Measurements from ENCODE around the gene KREMEN1.

Gene KREMEN1

DNA sequence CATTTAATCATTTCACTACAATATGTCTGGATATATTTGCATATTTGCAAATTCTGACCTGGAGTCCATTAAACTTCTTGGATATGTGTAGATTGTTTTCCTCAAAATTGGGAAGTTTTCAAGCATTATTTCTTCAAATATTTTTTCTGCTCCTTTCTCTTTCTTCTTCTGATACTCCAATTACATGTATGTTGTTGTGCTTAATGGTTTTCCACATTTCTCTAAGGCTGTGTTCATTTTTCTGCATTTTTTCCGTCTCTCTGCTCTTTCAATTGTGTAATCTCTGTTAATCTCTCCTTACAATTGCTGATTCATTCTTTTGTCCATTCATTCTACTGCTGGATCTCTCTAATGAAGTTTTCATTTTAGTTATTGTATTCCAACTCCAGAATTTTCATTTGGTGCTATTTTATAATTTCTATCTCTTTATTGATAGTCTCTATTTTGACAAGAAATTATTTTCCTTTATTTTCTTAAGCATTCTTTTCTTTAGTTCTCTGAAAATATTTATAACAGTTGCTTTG is 102.5 kb downstream of the KREMEN1 start:
- H3K4me3 ChIP-seq (ENCODE audit: low read depth, low read length) = no peak overlapping the region
- H3K4me1 ChIP-seq (ENCODE audit: control insufficient read depth, insufficient read depth, low read length) = no peaks in the 10 kb centered on the region
- H3K27ac ChIP-seq (ENCODE audit: low read depth, low read length) = no peak overlapping the region
- H3K27me3 ChIP-seq (ENCODE audit: control insufficient read depth, insufficient read depth, low read length) = no peaks in the 10 kb centered on the region
- H3K9me3 ChIP-seq (ENCODE audit: control insufficient read depth, insufficient read depth, low read length) = peaks cover 2% of the 10 kb centered on the region; the same call in 1 of the 2 replicates
- H3K9ac ChIP-seq (ENCODE audit: low read depth, low read length) = no peak overlapping the region
- H3K36me3 ChIP-seq (ENCODE audit: control insufficient read depth, insufficient read depth, low read length) = no peaks in the 10 kb centered on the region

DNA sequence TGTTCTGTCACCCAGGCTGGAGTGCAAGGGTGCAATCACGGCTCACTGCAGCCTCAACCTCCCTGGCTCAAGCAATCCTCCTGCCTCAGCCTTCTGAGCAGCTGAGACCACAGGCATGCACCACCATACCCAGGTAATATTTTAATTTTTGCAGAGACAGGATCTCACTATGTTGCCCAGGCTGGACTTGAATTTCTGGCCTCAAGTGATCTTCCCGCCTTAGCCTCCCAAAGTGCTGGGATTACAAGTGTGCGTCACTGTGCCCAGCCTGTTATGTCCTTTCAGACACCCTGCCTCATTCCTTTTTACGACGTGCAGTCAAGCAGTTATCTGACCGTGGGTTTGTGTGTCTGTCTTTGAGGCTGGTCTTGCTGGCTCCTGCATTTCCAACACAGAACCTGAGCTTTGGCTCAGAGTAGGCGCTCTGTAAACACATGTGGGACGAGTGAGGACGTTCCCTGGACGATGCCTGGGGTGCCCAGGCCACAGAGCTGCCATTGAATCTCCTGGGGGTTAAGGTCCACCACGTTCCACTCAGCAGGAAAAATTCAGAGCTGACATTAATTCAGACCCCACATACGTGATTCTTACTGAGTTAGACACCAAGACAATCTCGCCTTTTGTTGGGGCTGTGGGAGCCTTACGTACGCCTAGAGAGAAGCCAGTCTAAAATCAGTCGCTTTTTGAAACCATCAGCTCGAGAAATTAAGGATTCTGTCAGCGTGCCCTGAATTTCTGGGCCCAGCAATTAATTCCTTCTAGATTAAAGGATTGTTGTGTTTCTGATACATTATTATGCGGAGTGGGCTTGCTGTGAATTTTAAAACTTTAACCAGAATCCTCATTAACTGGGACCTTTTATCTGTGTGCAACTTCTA is 111.4 kb downstream of the KREMEN1 start:
- Histone ChIP-seq H3K27me3 (ENCODE audit: control insufficient read depth, insufficient read depth, low read length) (no peaks in the 10 kb centered on the region), H3K4me3 (ENCODE audit: low read depth, low read length) (no peak overlapping the region), H3K9me3 (ENCODE audit: control insufficient read depth, insufficient read depth, low read length) (no peaks in the 10 kb centered on the region), H3K9ac (ENCODE audit: low read depth, low read length) (no peak overlapping the region), H3K27ac (ENCODE audit: low read depth, low read length) (no peak overlapping the region), H3K36me3 (ENCODE audit: control insufficient read depth, insufficient read depth, low read length) (no peaks in the 10 kb centered on the region), H3K4me1 (ENCODE audit: control insufficient read depth, insufficient read depth, low read length) (no peaks in the 10 kb centered on the region)

DNA sequence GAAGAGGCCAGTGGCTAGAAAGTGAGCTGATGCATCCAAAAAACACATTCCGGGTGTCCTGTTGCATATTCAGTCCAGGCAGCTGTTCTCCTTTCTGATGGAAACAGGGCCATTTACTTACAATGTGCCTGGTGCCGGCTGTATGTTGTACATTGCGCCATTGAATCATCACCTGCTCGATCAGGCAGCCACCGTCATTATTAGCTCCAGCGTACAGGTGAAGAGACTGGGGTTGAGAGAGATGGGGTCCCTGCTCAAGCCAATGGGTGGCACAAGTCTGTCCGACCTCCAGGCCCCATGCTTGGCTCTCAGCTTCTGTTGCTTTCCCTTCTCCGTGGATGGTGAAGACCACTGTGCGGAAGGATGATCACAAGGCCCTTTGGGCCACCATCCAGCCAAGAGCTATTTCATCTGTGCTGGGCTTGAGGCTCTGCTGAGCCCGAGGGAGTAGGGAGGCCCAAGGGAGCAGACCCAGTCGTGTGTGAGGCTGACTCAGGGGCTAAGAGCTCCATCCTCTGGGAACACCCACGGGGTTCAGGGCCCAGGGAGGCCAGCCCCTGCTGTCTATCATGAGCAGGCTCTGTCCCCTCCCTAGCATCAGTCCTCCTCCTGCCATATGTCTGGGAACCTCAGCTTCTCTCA is 112.1 kb downstream of the KREMEN1 start:
- H3K9ac ChIP-seq (ENCODE audit: low read depth, low read length) = no peak overlapping the region
- no peak overlapping the region for H3K4me3 ChIP-seq (ENCODE audit: low read depth, low read length)

GRCh38 chr22:29186302-29186701 is 113.5 kb downstream of the KREMEN1 start:
- Histone ChIP-seq H3K36me3 (ENCODE audit: control insufficient read depth, insufficient read depth, low read length) (no peaks in the 10 kb centered on the region), H3K4me1 (ENCODE audit: control insufficient read depth, insufficient read depth, low read length) (no peaks in the 10 kb centered on the region), H3K27me3 (ENCODE audit: control insufficient read depth, insufficient read depth, low read length) (no peaks in the 10 kb centered on the region), H3K27ac (ENCODE audit: low read depth, low read length) (no peak overlapping the region), H3K9ac (ENCODE audit: low read depth, low read length) (no peak overlapping the region), H3K4me3 (ENCODE audit: low read depth, low read length) (no peak overlapping the region), H3K9me3 (ENCODE audit: control insufficient read depth, insufficient read depth, low read length) (no peaks in the 10 kb centered on the region)

More for the DNA sequence above, 112.1 kb downstream of the KREMEN1 start:
- no peaks in the 10 kb centered on the region for H3K27me3 ChIP-seq (ENCODE audit: control insufficient read depth, insufficient read depth, low read length)
- H3K27ac ChIP-seq (ENCODE audit: low read depth, low read length) = no peak overlapping the region
- no peaks in the 10 kb centered on the region for H3K36me3 ChIP-seq (ENCODE audit: control insufficient read depth, insufficient read depth, low read length)
- no peaks in the 10 kb centered on the region for H3K9me3 ChIP-seq (ENCODE audit: control insufficient read depth, insufficient read depth, low read length)
- no peaks in the 10 kb centered on the region for H3K4me1 ChIP-seq (ENCODE audit: control insufficient read depth, insufficient read depth, low read length)

- Histone ChIP-seq H3K36me3 (ENCODE audit: control insufficient read depth, insufficient read depth, low read length) (no peaks in the 10 kb centered on the region), H3K4me1 (ENCODE audit: control insufficient read depth, insufficient read depth, low read length) (no peaks in the 10 kb centered on the region), H3K27ac (ENCODE audit: low read depth, low read length) (no peak overlapping the region), H3K27me3 (ENCODE audit: control insufficient read depth, insufficient read depth, low read length) (no peaks in the 10 kb centered on the region), H3K9me3 (ENCODE audit: control insufficient read depth, insufficient read depth, low read length) (no peaks in the 10 kb centered on the region), H3K9ac (ENCODE audit: low read depth, low read length) (no peak overlapping the region), H3K4me3 (ENCODE audit: low read depth, low read length) (no peak overlapping the region)
Observed at GRCh38 chr22:29187831-29188230, 115.0 kb downstream of the KREMEN1 start.

DNA sequence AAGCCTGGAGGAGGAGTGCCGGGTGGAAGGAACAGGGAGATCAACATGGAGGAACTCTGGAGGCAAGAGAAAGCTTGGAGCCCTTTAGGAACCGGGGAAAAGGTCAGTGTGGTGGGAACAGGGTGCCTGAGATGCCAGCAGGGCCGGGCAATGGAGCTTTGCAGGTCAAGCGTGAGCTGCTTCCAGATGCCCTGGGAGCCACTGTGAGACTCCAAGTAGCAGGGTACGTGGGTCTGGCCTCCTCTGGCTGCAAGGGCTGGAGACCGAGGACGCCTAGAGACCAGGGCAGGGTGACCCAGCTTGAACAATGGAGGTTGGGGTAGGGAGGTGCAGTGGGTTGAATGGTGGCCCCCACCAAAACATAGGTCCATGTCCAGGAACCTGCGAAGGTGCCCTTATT is 117.2 kb downstream of the KREMEN1 start:
- H3K36me3 ChIP-seq (ENCODE audit: control insufficient read depth, insufficient read depth, low read length) = no peaks in the 10 kb centered on the region

DNA sequence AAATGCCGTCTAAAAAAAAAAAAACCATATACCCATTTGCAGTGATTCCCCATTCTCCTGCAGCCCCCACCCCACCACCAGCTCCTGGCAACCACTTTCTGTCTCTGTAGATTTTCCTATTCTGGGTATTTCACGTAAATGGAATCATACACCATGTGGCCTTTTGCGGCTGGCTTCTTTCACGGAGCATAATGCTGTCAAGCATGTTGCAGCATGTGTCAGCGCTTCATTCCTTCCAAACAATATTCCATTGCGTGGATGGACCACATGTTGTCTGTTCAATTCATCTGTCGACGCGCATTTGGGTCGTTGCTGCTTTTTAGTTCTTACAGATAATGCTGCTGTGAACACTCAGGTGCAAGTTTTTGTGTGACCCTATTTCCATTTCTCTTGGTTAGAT is 118.1 kb downstream of the KREMEN1 start:
- no peak overlapping the region for H3K27ac ChIP-seq (ENCODE audit: low read depth, low read length)
- H3K36me3 ChIP-seq (ENCODE audit: control insufficient read depth, insufficient read depth, low read length) = no peaks in the 10 kb centered on the region
- no peak overlapping the region for H3K9ac ChIP-seq (ENCODE audit: low read depth, low read length)
- H3K4me1 ChIP-seq (ENCODE audit: control insufficient read depth, insufficient read depth, low read length) = no peaks in the 10 kb centered on the region
- H3K9me3 ChIP-seq (ENCODE audit: control insufficient read depth, insufficient read depth, low read length) = no peaks in the 10 kb centered on the region
- H3K27me3 ChIP-seq (ENCODE audit: control insufficient read depth, insufficient read depth, low read length) = no peaks in the 10 kb centered on the region
- H3K4me3 ChIP-seq (ENCODE audit: low read depth, low read length) = no peak overlapping the region

More for the DNA sequence above, 117.2 kb downstream of the KREMEN1 start:
- Histone ChIP-seq H3K4me3 (ENCODE audit: low read depth, low read length) (no peak overlapping the region), H3K27ac (ENCODE audit: low read depth, low read length) (no peak overlapping the region), H3K9me3 (ENCODE audit: control insufficient read depth, insufficient read depth, low read length) (no peaks in the 10 kb centered on the region), H3K4me1 (ENCODE audit: control insufficient read depth, insufficient read depth, low read length) (no peaks in the 10 kb centered on the region), H3K27me3 (ENCODE audit: control insufficient read depth, insufficient read depth, low read length) (no peaks in the 10 kb centered on the region), H3K9ac (ENCODE audit: low read depth, low read length) (no peak overlapping the region)

GRCh38 chr22:29193021-29193420 is 120.2 kb downstream of the KREMEN1 start:
- Histone ChIP-seq H3K36me3 (ENCODE audit: control insufficient read depth, insufficient read depth, low read length) (no peaks in the 10 kb centered on the region), H3K27me3 (ENCODE audit: control insufficient read depth, insufficient read depth, low read length) (no peaks in the 10 kb centered on the region), H3K4me1 (ENCODE audit: control insufficient read depth, insufficient read depth, low read length) (no peaks in the 10 kb centered on the region), H3K4me3 (ENCODE audit: low read depth, low read length) (no peak overlapping the region), H3K9me3 (ENCODE audit: control insufficient read depth, insufficient read depth, low read length) (no peaks in the 10 kb centered on the region), H3K9ac (ENCODE audit: low read depth, low read length) (no peak overlapping the region), H3K27ac (ENCODE audit: low read depth, low read length) (no peak overlapping the region)

- no peak overlapping the region for H3K27ac ChIP-seq (ENCODE audit: low read depth, low read length)
- H3K27me3 ChIP-seq (ENCODE audit: control insufficient read depth, insufficient read depth, low read length) = no peaks in the 10 kb centered on the region
- no peaks in the 10 kb centered on the region for H3K4me1 ChIP-seq (ENCODE audit: control insufficient read depth, insufficient read depth, low read length)
- H3K9me3 ChIP-seq (ENCODE audit: control insufficient read depth, insufficient read depth, low read length) = no peaks in the 10 kb centered on the region
- no peak overlapping the region for H3K9ac ChIP-seq (ENCODE audit: low read depth, low read length)
- no peaks in the 10 kb centered on the region for H3K36me3 ChIP-seq (ENCODE audit: control insufficient read depth, insufficient read depth, low read length)
- no peak overlapping the region for H3K4me3 ChIP-seq (ENCODE audit: low read depth, low read length)
Observed at GRCh38 chr22:29194184-29194583, 121.3 kb downstream of the KREMEN1 start.

GRCh38 chr22:29195118-29195963 is 122.5 kb downstream of the KREMEN1 start:
- H3K9ac ChIP-seq (ENCODE audit: low read depth, low read length) = no peak overlapping the region

More at GRCh38 chr22:29195118-29195963, 122.5 kb downstream of the KREMEN1 start:
- Histone ChIP-seq H3K27me3 (ENCODE audit: control insufficient read depth, insufficient read depth, low read length) (no peaks in the 10 kb centered on the region), H3K4me3 (ENCODE audit: low read depth, low read length) (no peak overlapping the region), H3K27ac (ENCODE audit: low read depth, low read length) (no peak overlapping the region), H3K36me3 (ENCODE audit: control insufficient read depth, insufficient read depth, low read length) (no peaks in the 10 kb centered on the region), H3K9me3 (ENCODE audit: control insufficient read depth, insufficient read depth, low read length) (no peaks in the 10 kb centered on the region), H3K4me1 (ENCODE audit: control insufficient read depth, insufficient read depth, low read length) (no peaks in the 10 kb centered on the region)

All from HUES48 (cell line).